Lower lobe of right lung (tissue), 2 donors: ENCODE data around the gene PTH2. TPM values are rescaled to one million over a fixed set of nuclear protein-coding genes. Genes with fewer than 3 reads are reported as not detected.

Experiments
- ATAC-seq, 2 donors: fragments of 200-7000 bp; cut with Tn5 transposase; one replicate each; pipeline ENCODE4 v1.9.1; 2020 to 2022; ENCODE audit warnings: mild to moderate bottlenecking in 2 of 2, moderate library complexity in 2 of 2
- DNase-seq: peaks from one replicate; pipeline ENCODE4 v3.0.0-alpha.2; 2020
- H3K27ac ChIP-seq: fragments of 200-600 bp; one replicate; pipeline ENCODE4 v1.8.0; 2022
- H3K27me3 ChIP-seq: fragments of 200-600 bp; one replicate; pipeline ENCODE4 v1.8.0; 2022; ENCODE audit warnings: low read depth
- H3K36me3 ChIP-seq: fragments of 200-600 bp; one replicate; pipeline ENCODE4 v1.8.0; 2022; ENCODE audit warnings: mild to moderate bottlenecking
- H3K4me1 ChIP-seq: fragments of 200-600 bp; one replicate; pipeline ENCODE4 v1.8.0; 2022
- H3K4me3 ChIP-seq: fragments of 200-600 bp; one replicate; pipeline ENCODE4 v1.8.0; 2022; ENCODE audit warnings: mild to moderate bottlenecking
- H3K9me3 ChIP-seq: fragments of 200-600 bp; one replicate; pipeline ENCODE4 v1.8.0; 2022
- CTCF ChIP-seq: fragments of 200-600 bp; IDR thresholded peaks from one replicate; pipeline ENCODE4 v1.8.0; 2022; ENCODE audit warnings: antibody characterized with exemption, mild to moderate bottlenecking
- intact Hi-C: fragments of 100-400 bp; cut with DNase I; formaldehyde crosslinking; loops from one replicate; pipeline ENCODE4 v1.11.0; 2022
- total RNA-seq: library from RNA; stranded (reverse); fragmentation: NEBNext Ultra II Directional; extraction: Animal tissue kit (Norgen Biotek cat#: 25700); gene quantifications from one replicate; pipeline ENCODE4 v1.2.1, GENCODE V29; 2021
- donor health status: DM: no; HTN: yes; CAD: no; lungs with severe emphysema.

Gene PTH2
- total RNA-seq, 1 donor from 2014 or later, result not detected

GRCh38 chr19:49453013-49453756 lies 29.9 kb upstream of the PTH2 start, which contains the start of gene ALDH16A1:
TSS of gene ALDH16A1 (plus strand) at chr19:49453225. CDS start at chr19:49453332, 107 bp downstream.
- DNase-seq, result peak; percentile 99
- Histone ChIP-seq H3K27ac (peak within 1 kb of the TSS; percentile 96), H3K4me1 (peaks cover 33% of the 10 kb centered on the region), H3K36me3 (peaks cover 14% of the 10 kb centered on the region), H3K4me3 (peak within 1 kb of the TSS; percentile 71), H3K9me3 (no peaks in the 10 kb centered on the region), H3K27me3 (no peaks in the 10 kb centered on the region)
- intact Hi-C loops, result no loop called here
- peak; percentile 95 for ATAC-seq
- no peak for TF ChIP-seq CTCF

- H3K36me3 ChIP-seq, result peaks cover 24% of the 10 kb centered on the region
- H3K27me3 ChIP-seq, result no peaks in the 10 kb centered on the region
- peak within 1 kb of the TSS; percentile 96 for H3K27ac ChIP-seq
- peaks cover 29% of the 10 kb centered on the region for H3K4me1 ChIP-seq
- intact Hi-C loops, result no loop called here
- ATAC-seq, result peak; percentile 89 to 90
- TF ChIP-seq CTCF, result no peak
- H3K9me3 ChIP-seq, result no peaks in the 10 kb centered on the region
- H3K4me3 ChIP-seq, result peak within 1 kb of the TSS; percentile 71
- peak; percentile 98 for DNase-seq
Measured at GRCh38 chr19:49451430-49452181, 28.4 kb upstream of the PTH2 start, which contains the start of gene PIH1D1. TSS of gene PIH1D1 (minus strand) at chr19:49451814. CDS start at chr19:49451574, 240 bp downstream.

DNA sequence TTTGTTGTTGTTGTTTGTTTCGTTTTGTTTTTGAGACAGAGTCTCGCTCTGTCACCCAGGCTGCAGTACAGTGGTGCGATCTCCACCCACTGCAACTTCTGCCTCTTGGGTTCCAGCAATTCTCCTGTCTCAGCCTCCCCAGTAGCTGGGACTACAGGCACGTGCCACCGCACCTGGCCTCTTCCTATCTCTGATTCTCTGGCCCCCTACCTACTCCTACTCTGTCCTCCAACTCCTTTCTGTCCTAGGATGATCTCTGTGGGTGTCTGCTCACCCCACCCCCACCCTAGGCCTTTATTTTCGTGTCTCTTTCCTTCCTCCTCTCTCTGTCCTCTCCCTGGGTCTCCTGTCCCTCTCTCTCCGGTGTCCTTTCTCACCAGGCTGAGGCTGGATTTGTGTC lies 27.2 kb upstream of the PTH2 start:
- intact Hi-C loops, result no loop called here
- Histone ChIP-seq H3K9me3 (no peaks in the 10 kb centered on the region), H3K36me3 (peaks cover 29% of the 10 kb centered on the region), H3K4me3 (peak overlapping the region; percentile 71), H3K27ac (no peak overlapping the region), H3K4me1 (peaks cover 28% of the 10 kb centered on the region), H3K27me3 (no peaks in the 10 kb centered on the region)
- no peak for TF ChIP-seq CTCF
- no peak for DNase-seq
- no peak for ATAC-seq

- ATAC-seq (no peak), DNase-seq (no peak)
- no peak overlapping the region for H3K4me3 ChIP-seq
- H3K9me3 ChIP-seq, result no peaks in the 10 kb centered on the region
- no peak for TF ChIP-seq CTCF
- no peak overlapping the region for H3K27ac ChIP-seq
- no peaks in the 10 kb centered on the region for H3K27me3 ChIP-seq
- peaks cover 21% of the 10 kb centered on the region for H3K4me1 ChIP-seq
- H3K36me3 ChIP-seq, result peaks cover 29% of the 10 kb centered on the region
- intact Hi-C loops, result loop anchor here (10.0 kb wide), 1 partner anchor 54 kb away; no protein-coding TSS in a partner anchor
Measured at GRCh38 chr19:49448432-49448786, 25.2 kb upstream of the PTH2 start.

DNA sequence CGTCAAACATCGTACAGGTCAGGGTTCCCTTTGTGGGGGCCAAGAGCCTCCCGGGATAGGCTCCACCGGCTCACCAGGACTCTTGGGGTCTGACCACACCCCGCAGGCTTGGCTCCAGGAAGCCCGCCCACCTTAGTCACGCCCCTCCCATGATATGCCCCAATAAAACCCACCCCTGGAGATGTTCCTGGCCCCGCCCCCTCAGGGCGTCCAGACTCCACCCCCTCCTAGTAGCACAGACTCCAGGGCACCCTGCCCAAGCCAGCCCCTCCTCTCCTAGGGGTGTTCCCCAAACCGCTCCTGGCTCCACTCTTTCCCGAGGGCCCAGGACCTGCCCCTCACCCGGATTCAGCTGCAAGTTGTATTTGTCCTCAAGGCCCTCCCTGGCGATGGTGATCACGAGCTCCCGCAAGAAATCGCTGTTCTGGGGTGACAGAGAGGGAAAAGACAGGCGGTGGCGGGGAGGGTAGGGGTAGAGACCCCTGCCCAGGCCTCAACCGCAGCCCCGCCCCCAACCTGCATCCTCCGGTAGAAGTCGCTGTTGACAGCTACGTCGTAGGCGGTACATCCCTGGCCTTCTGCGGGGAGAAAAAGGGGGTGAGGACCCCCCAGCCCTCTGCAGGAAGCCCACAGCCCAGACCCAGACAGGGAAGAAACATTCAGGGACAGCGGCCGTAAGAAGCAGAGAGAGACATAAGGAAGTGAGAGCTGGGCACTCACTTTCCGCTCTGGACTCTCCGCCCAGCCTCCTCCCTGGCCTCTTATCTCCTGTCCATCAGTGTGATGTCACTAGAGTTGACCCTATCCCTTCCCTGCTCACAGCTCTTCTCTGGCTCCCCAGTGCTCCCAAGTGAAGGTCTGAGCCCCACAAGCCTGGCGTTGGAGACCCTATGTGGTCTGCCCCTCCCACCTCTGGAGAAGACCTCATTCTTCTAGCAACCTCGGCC lies 24.5 kb upstream of the PTH2 start:
- Histone ChIP-seq H3K36me3 (peaks cover 29% of the 10 kb centered on the region), H3K27me3 (no peaks in the 10 kb centered on the region), H3K9me3 (no peaks in the 10 kb centered on the region), H3K27ac (no peak overlapping the region), H3K4me3 (no peak overlapping the region), H3K4me1 (peaks cover 20% of the 10 kb centered on the region)
- intact Hi-C loops, result loop anchor here (10.0 kb wide), 1 partner anchor 53 kb away; no protein-coding TSS in a partner anchor
- DNase-seq, result no peak
- ATAC-seq, result no peak
- no peak for TF ChIP-seq CTCF
